Dermis microvascular lymphatic vessel endothelial cell (primary cell): Measurements from ENCODE around the gene DOCK4. TPM values are rescaled to one million over a fixed set of nuclear protein-coding genes. Genes with fewer than 3 reads are reported as not detected.

Experiments
- DNase-seq, 2 donors: peaks; one replicate each; pipeline versions ENCODE4 v3.0.0 to v3.0.0-alpha.2; 2010; ENCODE audit warnings: low read depth in 2 of 2
- total RNA-seq: library from RNA; depleted of rRNA; stranded (reverse); fragments of >200 nt; gene quantifications from 2 replicates; pipeline ENCODE4 v1.2.1, GENCODE V29; 2014

Gene DOCK4
- total RNA-seq, 1 donor from 2014 or later = 59.7 TPM

- DNase-seq = no peak
These were observed 89.8 kb downstream of the DOCK4 start for GRCh38 chr7:112116358-112116757.

- DNase-seq = no peak
These were observed 90.3 kb downstream of the DOCK4 start for GRCh38 chr7:112115880-112116279.

- DNase-seq = no peak
These were observed 92.2 kb downstream of the DOCK4 start for GRCh38 chr7:112113913-112114575.

GRCh38 chr7:112112822-112113255 lies 93.4 kb downstream of the DOCK4 start:
- DNase-seq = peak in 1 of 2 donors; percentile 66

- no peak for DNase-seq
These were observed 95.5 kb downstream of the DOCK4 start for GRCh38 chr7:112110651-112111050.

GRCh38 chr7:112110175-112110574 lies 96.0 kb downstream of the DOCK4 start:
- DNase-seq = no peak

GRCh38 chr7:112108981-112109380 lies 97.2 kb downstream of the DOCK4 start:
- DNase-seq = no peak

- no peak for DNase-seq
These were observed 100.3 kb downstream of the DOCK4 start for GRCh38 chr7:112105584-112106530.

- no peak for DNase-seq
These were observed 102.1 kb downstream of the DOCK4 start for GRCh38 chr7:112104120-112104519.

- peak in 1 of 2 donors; percentile 82 for DNase-seq
These were observed 103.0 kb downstream of the DOCK4 start for GRCh38 chr7:112103246-112103645.

GRCh38 chr7:112101201-112101846 lies 104.9 kb downstream of the DOCK4 start:
- DNase-seq = peak; percentile 7 to 16

GRCh38 chr7:112097524-112097923 lies 108.7 kb downstream of the DOCK4 start:
- DNase-seq = peak in 1 of 2 donors; percentile 48

GRCh38 chr7:112093409-112093808 lies 112.8 kb downstream of the DOCK4 start:
- DNase-seq = no peak

- DNase-seq = no peak
These were observed 113.3 kb downstream of the DOCK4 start for GRCh38 chr7:112092709-112093395.

GRCh38 chr7:112092306-112092705 lies 113.9 kb downstream of the DOCK4 start:
- no peak for DNase-seq

GRCh38 chr7:112091768-112092167 lies 114.4 kb downstream of the DOCK4 start:
- no peak for DNase-seq

GRCh38 chr7:112089551-112089950 lies 116.6 kb downstream of the DOCK4 start:
- DNase-seq = no peak

GRCh38 chr7:112088484-112089016 lies 117.6 kb downstream of the DOCK4 start:
- DNase-seq = no peak

GRCh38 chr7:112086496-112087254 lies 119.5 kb downstream of the DOCK4 start:
- DNase-seq = no peak

- DNase-seq = peak in 1 of 2 donors; percentile 65
These were observed 121.7 kb downstream of the DOCK4 start for GRCh38 chr7:112084520-112084971.
